Natural killer cell (primary cell): Measurements from ENCODE around the gene ABCA12. TPM values are rescaled to one million over a fixed set of nuclear protein-coding genes. Genes with fewer than 3 reads are reported as not detected.

Experiments used
- ATAC-seq, 3 donors: fragments of 150-1000 bp in 2 of 3; fragments of 200-7000 bp in 1 of 3; cut with Tn5 transposase; 1 replicate in 1 of 3; 2 replicates in 2 of 3; pipeline ENCODE4 v1.10.0; 2021; ENCODE audit warnings: mild to moderate bottlenecking in 2 of 3, moderate library complexity in 2 of 3
- DNase-seq, 2 donors: peaks; one replicate each; pipeline versions ENCODE4 v3.0.0 to v3.0.0-alpha.2; 2013 to 2021; ENCODE audit warnings: mixed read lengths in 1 of 2
- H3K27ac ChIP-seq: one replicate; pipeline ENCODE4 v1.5.1; 2013; ENCODE audit warnings: mild to moderate bottlenecking, low read length
- H3K27me3 ChIP-seq: one replicate; pipeline ENCODE4 v1.6.1; 2013; ENCODE audit warnings: low read length; ENCODE audit not compliant: control insufficient read depth, insufficient read depth
- H3K36me3 ChIP-seq: one replicate; pipeline ENCODE4 v1.6.1; 2013; ENCODE audit warnings: low read length; ENCODE audit not compliant: control insufficient read depth, insufficient read depth
- H3K4me1 ChIP-seq: one replicate; pipeline ENCODE4 v1.6.1; 2013; ENCODE audit warnings: low read length; ENCODE audit not compliant: control insufficient read depth, insufficient read depth
- H3K4me3 ChIP-seq: one replicate; pipeline ENCODE4 v1.5.1; 2013; ENCODE audit warnings: low read length
- H3K9me3 ChIP-seq: one replicate; pipeline ENCODE4 v1.6.1; 2013; ENCODE audit warnings: low read length; ENCODE audit not compliant: control insufficient read depth, insufficient read depth
- H3K27ac Mint-ChIP-seq, 2 donors: one replicate each; pipeline ENCODE4 v1.8.0; 2022; ENCODE audit warnings: mild to moderate bottlenecking in 2 of 2, mixed read lengths in 2 of 2, moderate library complexity in 1 of 2
- H3K27me3 Mint-ChIP-seq, 2 donors: one replicate each; pipeline ENCODE4 v1.8.0; 2022; ENCODE audit warnings: low read depth in 2 of 2, mixed read lengths in 2 of 2
- H3K36me3 Mint-ChIP-seq: one replicate; pipeline ENCODE4 v1.8.0; 2022; ENCODE audit warnings: mixed read lengths
- H3K4me1 Mint-ChIP-seq, 2 donors: one replicate each; pipeline ENCODE4 v1.8.0; 2022; ENCODE audit warnings: mixed read lengths in 2 of 2
- H3K4me3 Mint-ChIP-seq: one replicate; pipeline ENCODE4 v1.8.0; 2022; ENCODE audit warnings: mild to moderate bottlenecking, moderate library complexity, mixed read lengths
- H3K9me3 Mint-ChIP-seq, 2 donors: one replicate each; pipeline ENCODE4 v1.8.0; 2022; ENCODE audit warnings: mixed read lengths in 2 of 2
- CTCF ChIP-seq: fragments of 200-600 bp; IDR thresholded peaks from one replicate; pipeline ENCODE4 v1.8.0; 2022; ENCODE audit warnings: antibody characterized with exemption
- WGBS: methylation state at CpG from one replicate; pipeline ENCODE4 v1.1.7; 2013; ENCODE audit warnings: missing lambda C conversion rate; ENCODE audit not compliant: insufficient coverage; 5-methylcytosine and 5-hydroxymethylcytosine counted together
- intact Hi-C: fragments of 100-400 bp; cut with micrococcal nuclease; formaldehyde crosslinking; loops from one replicate; pipeline ENCODE4 v1.14.2; 2022
- total RNA-seq, 4 donors: library from RNA; stranded (reverse); fragments of 120-200 nt in 1 of 4; gene quantifications; one replicate each; pipeline versions ENCODE4 v1.2.3 to v1.2.4, GENCODE V29; 2013 to 2022

Gene ABCA12
- total RNA-seq, 3 donors from 2014 or later (not counting 1 experiment from before 2014, with no cell fraction given) = not detected

GRCh38 chr2:215066124-215066523 lies 72.3 kb downstream of the ABCA12 start:
- Mint-ChIP-seq H3K9me3 (peaks cover 4 to 5% of the 10 kb centered on the region in 2 donors), H3K4me1 (no peaks in the 10 kb centered on the region), H3K4me3 (no peak overlapping the region), H3K27me3 (no peaks in the 10 kb centered on the region), H3K36me3 (no peaks in the 10 kb centered on the region), H3K27ac (no peak overlapping the region)
- no peak for ATAC-seq
- no peaks in the 10 kb centered on the region for H3K4me1 ChIP-seq
- DNase-seq = no peak
- no peak overlapping the region for H3K4me3 ChIP-seq
- no peak for TF ChIP-seq CTCF
- no CpG with 5 or more reads among the region's 2 CpGs for WGBS
- H3K27ac ChIP-seq = no peak overlapping the region
- H3K27me3 ChIP-seq = no peaks in the 10 kb centered on the region
- H3K36me3 ChIP-seq = no peaks in the 10 kb centered on the region
- H3K9me3 ChIP-seq = no peaks in the 10 kb centered on the region
- intact Hi-C loops = no loop called here

GRCh38 chr2:215063526-215063925 lies 74.9 kb downstream of the ABCA12 start:
- Mint-ChIP-seq H3K27me3 (no peaks in the 10 kb centered on the region), H3K4me1 (no peaks in the 10 kb centered on the region), H3K27ac (no peak overlapping the region), H3K4me3 (no peak overlapping the region), H3K9me3 (peaks cover 4 to 9% of the 10 kb centered on the region in 2 donors), H3K36me3 (no peaks in the 10 kb centered on the region)
- no peak overlapping the region for H3K27ac ChIP-seq
- no peak for ATAC-seq
- H3K36me3 ChIP-seq = no peaks in the 10 kb centered on the region
- no peak overlapping the region for H3K4me3 ChIP-seq
- TF ChIP-seq CTCF = no peak
- no peaks in the 10 kb centered on the region for H3K27me3 ChIP-seq
- whole genome bisulfite sequencing = 67% methylated on average over 1 of the region's 2 CpGs
- H3K9me3 ChIP-seq = no peaks in the 10 kb centered on the region
- H3K4me1 ChIP-seq = no peaks in the 10 kb centered on the region
- DNase-seq = no peak
- intact Hi-C loops = no loop called here

- Histone ChIP-seq H3K27me3 (no peaks in the 10 kb centered on the region), H3K4me3 (no peak overlapping the region), H3K27ac (no peak overlapping the region), H3K4me1 (no peaks in the 10 kb centered on the region), H3K36me3 (no peaks in the 10 kb centered on the region), H3K9me3 (no peaks in the 10 kb centered on the region)
- no peaks in the 10 kb centered on the region for H3K27me3 Mint-ChIP-seq
- ATAC-seq (no peak), DNase-seq (no peak)
- peaks cover 3 to 8% of the 10 kb centered on the region in 2 donors for H3K9me3 Mint-ChIP-seq
- no peak for TF ChIP-seq CTCF
- H3K36me3 Mint-ChIP-seq = no peaks in the 10 kb centered on the region
- no peak overlapping the region for H3K4me3 Mint-ChIP-seq
- H3K4me1 Mint-ChIP-seq = no peaks in the 10 kb centered on the region
- intact Hi-C loops = no loop called here
- WGBS = 80% methylated on average over 6 of the region's 7 CpGs
- no peak overlapping the region for H3K27ac Mint-ChIP-seq
Measured at GRCh38 chr2:215060861-215061536, 77.4 kb downstream of the ABCA12 start.

GRCh38 chr2:215059724-215060123 lies 78.7 kb downstream of the ABCA12 start:
- Mint-ChIP-seq H3K4me1 (no peaks in the 10 kb centered on the region), H3K4me3 (no peak overlapping the region), H3K36me3 (no peaks in the 10 kb centered on the region), H3K9me3 (peaks cover 4 to 10% of the 10 kb centered on the region in 2 donors), H3K27me3 (no peaks in the 10 kb centered on the region), H3K27ac (no peak overlapping the region)
- no peaks in the 10 kb centered on the region for H3K4me1 ChIP-seq
- TF ChIP-seq CTCF = no peak
- intact Hi-C loops = no loop called here
- no peak overlapping the region for H3K4me3 ChIP-seq
- H3K27ac ChIP-seq = no peak overlapping the region
- ATAC-seq (no peak), DNase-seq (no peak)
- H3K36me3 ChIP-seq = no peaks in the 10 kb centered on the region
- 48% methylated on average over 2 of the region's 2 CpGs for WGBS
- no peaks in the 10 kb centered on the region for H3K27me3 ChIP-seq
- no peaks in the 10 kb centered on the region for H3K9me3 ChIP-seq
